Right ventricle myocardium inferior (tissue), 1 donor: ENCODE data around the gene CTPS1. TPM values are rescaled to one million over a fixed set of nuclear protein-coding genes. Genes with fewer than 3 reads are reported as not detected.
A peak's percentile ranks its signal among the peaks of the same experiment; 100 is the strongest.

ENCODE experiments used
- ATAC-seq: fragments of 200-7000 bp; cut with Tn5 transposase; one replicate; pipeline ENCODE4 v1.9.1; 2020; ENCODE audit warnings: mild to moderate bottlenecking, moderate library complexity
- DNase-seq: peaks from one replicate; pipeline ENCODE4 v3.0.0; 2021; ENCODE audit errors: missing footprints
- intact Hi-C: fragments of 100-400 bp; cut with DNase I; formaldehyde crosslinking; loops from one replicate; pipeline ENCODE4 v1.11.0; 2022
- long read RNA-seq: library from polyadenylated mRNA; unstranded; transcript quantifications from one replicate; pipeline ENCODE4 v2.0.0, GENCODE V29; 2021
- total RNA-seq: library from RNA; stranded (reverse); fragmentation: NEBNext Ultra II Directional; extraction: Animal tissue kit (Norgen Biotek cat#: 25700); gene quantifications from one replicate; pipeline ENCODE4 v1.2.1, GENCODE V29; 2021
- donor health status: DM: no; HTN: yes; CAD: no; lungs with severe emphysema.

Gene CTPS1
- 7.2 TPM for total RNA-seq
- long read RNA-seq, transcript CTPS1-202 (19 exons, 3,201 nt), result major isoform, 5 of 5 reads
- long read RNA-seq, partial matches to known transcripts, result 0 of 5 reads
- long read RNA-seq, other reads (novel, unspliced or antisense), result 0 of 5 reads

DNA sequence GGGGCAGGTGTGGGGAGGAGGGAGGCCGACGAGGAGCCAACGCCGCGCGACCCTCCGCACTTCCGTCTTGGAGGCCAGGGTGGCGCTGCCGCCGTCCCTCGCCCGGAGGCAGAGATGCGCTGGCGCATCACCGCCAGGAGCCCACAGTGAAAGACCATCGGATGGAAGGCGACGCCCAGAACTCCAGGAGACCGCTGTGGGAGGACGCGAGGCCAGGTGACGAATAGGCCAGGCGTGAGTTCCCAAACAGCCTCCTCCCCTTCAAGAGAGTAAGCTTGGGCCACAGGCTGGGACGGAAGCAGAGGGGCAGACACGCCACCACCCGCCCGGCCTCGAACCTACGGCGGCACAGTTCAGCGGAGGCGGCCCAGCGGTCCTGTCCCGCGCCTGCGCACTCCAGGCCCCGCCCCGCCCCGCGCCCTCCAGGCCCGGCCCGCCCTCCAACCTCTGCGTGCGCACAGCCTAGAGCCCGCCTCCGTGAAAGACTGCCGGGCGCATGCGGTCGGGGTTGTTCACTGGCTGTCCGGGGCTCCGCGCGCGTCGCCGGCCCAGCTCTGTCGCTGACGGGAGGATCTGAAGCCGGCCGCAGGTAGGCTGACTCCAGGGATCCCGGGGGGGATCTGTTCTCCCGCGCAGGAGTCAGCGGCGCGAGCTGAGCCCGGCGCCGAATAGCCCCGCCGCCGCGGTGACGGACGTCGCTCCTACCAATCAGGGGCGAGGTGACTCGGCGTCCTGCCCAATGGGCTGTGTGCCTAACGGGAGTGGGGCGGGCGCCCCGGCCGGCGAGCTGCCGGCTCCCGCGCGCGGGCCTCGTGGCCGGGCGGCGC, at the start of gene CTPS1:
Gene CTPS1, plus strand, starts transcription at position 456 of the 827 bp plus-strand sequence. CDS start 3,595 bp downstream, outside the sequence.
- intact Hi-C loops, result loop anchor here (5.0 kb wide), 1 partner anchor 263 kb away; the partner anchor contains the start of gene SCMH1
- DNase-seq (peak; percentile 97), ATAC-seq (peak; percentile 97)

DNA sequence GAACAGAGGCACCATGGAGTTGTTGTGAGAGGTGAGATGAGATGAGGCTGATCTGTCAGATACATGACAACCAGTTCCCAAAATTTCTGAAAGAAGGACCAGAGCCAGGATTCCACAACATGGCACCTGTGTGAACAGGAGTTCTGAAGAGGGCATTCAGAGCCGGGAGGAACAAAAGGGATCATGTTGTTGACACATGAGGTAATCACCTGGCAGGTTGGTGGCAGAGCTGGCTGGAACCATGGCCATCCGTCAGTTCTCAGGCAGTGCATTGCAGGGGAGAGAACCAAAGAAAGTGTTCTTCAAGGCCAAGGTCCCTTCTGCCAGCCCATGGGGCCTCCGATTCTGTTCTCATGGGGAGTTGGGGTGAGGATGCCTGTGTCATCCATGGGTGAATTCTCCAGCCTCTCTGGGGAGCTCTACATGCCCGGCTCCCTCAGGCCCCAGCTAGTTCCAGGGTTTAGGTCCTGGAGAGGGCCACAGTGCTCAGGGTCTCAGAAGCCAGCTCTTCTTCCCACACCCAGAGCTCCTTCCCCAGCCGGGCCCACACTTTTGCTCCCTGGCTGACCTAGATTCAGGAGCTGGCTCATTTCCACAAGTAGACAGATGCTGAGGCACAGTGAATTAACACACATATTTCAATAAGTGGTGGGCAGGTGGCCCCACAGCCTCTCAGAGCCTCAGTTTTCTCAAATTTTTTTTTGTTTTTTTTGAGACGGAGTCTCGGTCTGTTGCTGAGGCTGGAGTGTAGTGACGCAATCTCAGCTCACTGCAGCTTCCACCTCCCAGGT, 49.1 kb upstream of the CTPS1 start:
- intact Hi-C loops, result loop anchor here (5.0 kb wide), 1 partner anchor 68 kb away; the partner anchor contains the start of gene CITED4
- no peak for ATAC-seq
- DNase-seq, result no peak

DNA sequence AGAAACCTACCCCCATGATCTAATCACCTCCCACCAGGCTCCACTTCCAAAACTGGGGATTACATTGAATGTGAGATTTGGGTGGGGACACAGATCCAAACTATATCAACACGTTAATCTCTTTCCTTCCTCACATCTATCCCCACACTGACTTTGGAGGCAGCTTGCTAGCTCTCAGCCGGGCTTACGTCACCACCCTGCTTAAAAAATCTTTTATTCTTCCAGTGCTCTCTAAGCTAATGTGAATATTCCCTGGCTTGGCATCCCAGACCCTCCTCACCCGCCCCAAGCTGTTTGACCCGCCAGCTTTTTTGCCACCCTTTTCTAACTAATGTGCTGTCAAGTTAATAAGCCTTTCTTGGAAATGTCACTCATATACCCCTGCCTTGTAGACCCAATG, 47.9 kb upstream of the CTPS1 start:
- intact Hi-C loops, result loop anchor here (5.0 kb wide), 1 partner anchor 69 kb away; the partner anchor contains the start of gene CITED4
- DNase-seq (no peak), ATAC-seq (no peak)

GRCh38 chr1:40932006-40932405, 47.5 kb upstream of the CTPS1 start:
- DNase-seq, result no peak
- ATAC-seq, result no peak
- intact Hi-C loops, result loop anchor here (5.0 kb wide), 1 partner anchor 70 kb away; the partner anchor contains the start of gene CITED4

- DNase-seq (no peak), ATAC-seq (no peak)
- intact Hi-C loops, result no loop called here
Observed at GRCh38 chr1:40936931-40937339, 42.6 kb upstream of the CTPS1 start.

- intact Hi-C loops, result no loop called here
- ATAC-seq, result no peak
- DNase-seq, result no peak
Observed at GRCh38 chr1:40938393-40938792, 41.1 kb upstream of the CTPS1 start.

- DNase-seq (peak; percentile 72), ATAC-seq (peak; percentile 93)
- intact Hi-C loops, result no loop called here
Observed at GRCh38 chr1:40939320-40940059, 40.0 kb upstream of the CTPS1 start.

DNA sequence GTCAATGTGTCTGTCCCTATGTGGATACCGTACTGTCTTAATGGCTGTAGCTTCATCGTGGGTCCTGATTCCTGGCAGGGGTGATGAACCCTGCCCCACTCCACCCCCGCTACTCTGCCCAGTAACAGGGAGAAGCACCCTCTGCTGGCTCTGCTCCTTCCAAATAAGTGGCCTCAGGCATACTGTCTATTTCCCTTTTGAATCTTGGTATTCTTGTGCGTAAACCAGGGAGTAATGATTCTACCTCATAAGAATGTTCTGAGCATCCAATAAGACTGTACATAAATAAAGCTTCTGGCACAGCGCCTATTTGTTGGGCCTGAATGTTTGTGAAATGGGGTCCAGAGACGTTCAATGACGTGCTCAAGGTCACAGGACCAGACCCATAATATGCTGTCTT, 35.2 kb upstream of the CTPS1 start:
- intact Hi-C loops, result no loop called here
- ATAC-seq (no peak), DNase-seq (no peak)

GRCh38 chr1:40944841-40945430, 34.6 kb upstream of the CTPS1 start:
- intact Hi-C loops, result no loop called here
- DNase-seq, result no peak
- ATAC-seq, result peak; percentile 87

- no peak for ATAC-seq
- intact Hi-C loops, result no loop called here
- no peak for DNase-seq
Observed at GRCh38 chr1:40945491-40945973, 34.0 kb upstream of the CTPS1 start.

DNA sequence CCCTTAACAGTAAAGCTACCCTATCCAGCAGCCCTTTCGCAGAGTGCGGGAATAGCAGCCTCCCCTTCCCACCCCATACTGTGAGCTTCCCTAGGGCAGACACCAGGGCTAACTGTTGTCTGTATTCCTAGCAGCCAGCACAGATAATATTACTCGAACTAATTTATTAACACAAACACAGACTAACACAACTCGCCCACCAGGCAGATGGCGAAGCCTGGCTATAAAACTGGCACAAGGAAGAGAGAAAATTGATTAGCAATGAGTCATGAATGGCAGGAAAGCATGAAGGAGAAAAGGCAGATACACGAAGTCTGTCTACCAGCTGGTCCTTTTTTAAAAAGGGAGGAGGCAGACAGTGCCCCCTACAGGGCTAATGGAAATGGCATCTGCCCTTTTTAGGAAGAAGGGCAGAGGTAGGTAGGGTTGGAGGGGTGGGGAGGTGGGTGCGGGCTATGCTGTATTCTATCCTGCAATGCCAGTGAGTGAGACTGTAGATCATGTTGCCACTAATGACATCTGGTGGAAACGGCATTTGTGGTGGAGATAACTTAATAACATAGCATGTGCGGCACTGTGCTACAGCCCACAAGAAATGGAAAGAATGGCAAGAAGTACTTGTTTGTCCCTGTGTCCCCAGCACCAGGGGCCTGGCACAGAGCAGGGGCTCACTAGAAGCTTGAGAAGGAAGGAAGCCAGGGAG, 30.6 kb upstream of the CTPS1 start:
- DNase-seq, result no peak

GRCh38 chr1:40949563-40949962, 29.9 kb upstream of the CTPS1 start:
- DNase-seq (no peak), ATAC-seq (no peak)
- intact Hi-C loops, result no loop called here

More for the DNA sequence above, 30.6 kb upstream of the CTPS1 start:
- ATAC-seq, result no peak
- intact Hi-C loops, result no loop called here

- DNase-seq (peak; percentile 84), ATAC-seq (peak; percentile 77)
- intact Hi-C loops, result loop anchor here (1.0 to 5.0 kb wide), 3 partner anchors 104 to 340 kb away; no protein-coding TSS in a partner anchor
Observed at GRCh38 chr1:40951943-40952743, 27.4 kb upstream of the CTPS1 start.

DNA sequence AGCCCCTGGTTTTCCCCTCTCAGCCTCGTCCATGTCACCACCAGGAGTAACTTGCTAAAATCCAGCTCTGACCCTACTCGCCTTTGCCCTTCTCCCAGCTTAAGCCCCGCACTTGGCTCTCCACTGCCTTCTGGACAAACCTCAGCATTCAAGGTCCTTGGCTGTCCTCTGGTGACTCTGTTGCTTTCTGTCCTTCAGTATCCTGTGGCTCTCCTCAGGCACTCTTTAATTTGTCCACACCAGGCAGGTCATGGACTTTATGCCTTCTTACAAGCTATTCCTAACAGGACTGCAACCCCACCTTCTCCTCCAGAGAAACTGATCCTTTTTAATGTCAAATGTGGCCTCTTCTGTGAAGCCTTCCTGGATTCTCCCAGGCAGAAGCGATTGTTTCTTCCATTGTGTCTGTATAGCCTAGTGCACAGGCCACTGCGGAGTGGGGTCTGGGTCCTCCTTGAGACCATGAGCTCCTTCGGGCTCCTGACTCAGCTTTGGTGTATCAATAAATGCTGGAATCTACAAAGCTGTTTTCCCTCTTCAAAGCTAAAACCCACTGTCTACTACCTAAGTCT, 26.7 kb upstream of the CTPS1 start:
- intact Hi-C loops, result loop anchor here (1.0 to 5.0 kb wide), 3 partner anchors 105 to 341 kb away; no protein-coding TSS in a partner anchor
- no peak for ATAC-seq
- no peak for DNase-seq

- no peak for ATAC-seq
- no peak for DNase-seq
- intact Hi-C loops, result loop anchor here (5.0 kb wide), 2 partner anchors 182 to 342 kb away; no protein-coding TSS in a partner anchor
Observed at GRCh38 chr1:40954626-40955025, 24.9 kb upstream of the CTPS1 start.

- intact Hi-C loops, result no loop called here
- ATAC-seq (no peak), DNase-seq (no peak)
Observed at GRCh38 chr1:40955266-40955665, 24.2 kb upstream of the CTPS1 start.
